Stimulated activated CD4-positive, alpha-beta T cell treated with anti-CD3 and anti-CD28 coated beads, Interleukin-12 subunit alpha, Interleukin-12 subunit beta, amount 100 ng/mL, for 4 hours (primary cell): Measurements from ENCODE around the gene BMERB1.
"Not testable (repeated sequence)": the region's sequence is repeated elsewhere in the genome, so short reads cannot be mapped to it uniquely, and the experiment has no call there.

Experiments used
- DNase-seq: peaks from one replicate; pipeline ENCODE4 v3.0.0-alpha.2; 2020

The BMERB1 gene

GRCh38 chr16:15466131-15466530 lies 31.7 kb downstream of the BMERB1 start:
- no peak for DNase-seq

GRCh38 chr16:15466886-15467781 lies 32.7 kb downstream of the BMERB1 start:
- no peak for DNase-seq

- DNase-seq, result not testable (repeated sequence)
These were observed 42.6 kb downstream of the BMERB1 start for GRCh38 chr16:15476971-15477370.

GRCh38 chr16:15477802-15478201 lies 43.4 kb downstream of the BMERB1 start:
- DNase-seq, result no peak

- DNase-seq, result peak; percentile 28
These were observed 47.8 kb downstream of the BMERB1 start for GRCh38 chr16:15482068-15482747.

GRCh38 chr16:15482748-15483298 lies 48.4 kb downstream of the BMERB1 start:
- DNase-seq, result no peak

GRCh38 chr16:15483857-15484256 lies 49.5 kb downstream of the BMERB1 start:
- DNase-seq, result no peak

GRCh38 chr16:15484662-15485061 lies 50.3 kb downstream of the BMERB1 start:
- no peak for DNase-seq

GRCh38 chr16:15485175-15485574 lies 50.8 kb downstream of the BMERB1 start:
- no peak for DNase-seq

GRCh38 chr16:15486661-15487060 lies 52.3 kb downstream of the BMERB1 start:
- no peak for DNase-seq

- DNase-seq, result no peak
These were observed 53.2 kb downstream of the BMERB1 start for GRCh38 chr16:15487336-15488284.

GRCh38 chr16:15489016-15489415 lies 54.6 kb downstream of the BMERB1 start:
- DNase-seq, result no peak

- no peak for DNase-seq
These were observed 55.8 kb downstream of the BMERB1 start for GRCh38 chr16:15490123-15490711.

- no peak for DNase-seq
These were observed 57.0 kb downstream of the BMERB1 start for GRCh38 chr16:15491411-15491810.

- DNase-seq, result no peak
These were observed 57.8 kb downstream of the BMERB1 start for GRCh38 chr16:15492091-15492740.

GRCh38 chr16:15493466-15494180 lies 59.2 kb downstream of the BMERB1 start:
- DNase-seq, result no peak

GRCh38 chr16:15494236-15494635 lies 59.8 kb downstream of the BMERB1 start:
- no peak for DNase-seq

- no peak for DNase-seq
These were observed 61.5 kb downstream of the BMERB1 start for GRCh38 chr16:15495898-15496297.

- no peak for DNase-seq
These were observed 64.2 kb downstream of the BMERB1 start for GRCh38 chr16:15498427-15499175.

GRCh38 chr16:15502041-15502725 lies 67.8 kb downstream of the BMERB1 start:
- no peak for DNase-seq
